ENCODE measurements around the gene DISC1. TPM values are rescaled to one million over a fixed set of nuclear protein-coding genes. Genes with fewer than 3 reads are reported as not detected.

DISC1 gene
- total and polyA plus RNA-seq, 2 of the 13 experiments (the other 11 are each of a cell fraction or from before 2014, with no cell fraction given) = 4.2 to 4.6 TPM

- ATAC-seq (no peak), FAIRE-seq (no peak), DNase-seq (ENCODE audit: low spot score) (no peak)
- BruUV-seq (replicated peaks) = no TSS peak
- Histone ChIP-seq H3K9ac (ENCODE audit: insufficient read depth, low read depth, low read length) (no peak overlapping the region), H3K4me2 (ENCODE audit: low read depth, low read length) (no peak overlapping the region), H2AFZ (ENCODE audit: low read length) (no peak overlapping the region), H3K79me2 (ENCODE audit: insufficient read depth, low read length) (no peaks in the 10 kb centered on the region), H3K4me1 (ENCODE audit: insufficient read depth, low read length) (no peaks in the 10 kb centered on the region), H4K20me1 (ENCODE audit: insufficient read depth, low read length) (no peaks in the 10 kb centered on the region), H3K27ac (ENCODE audit: extremely low read length, insufficient read depth, low read length) (no peak overlapping the region), H3K27me3 (ENCODE audit: control insufficient read depth in 1 of 2, insufficient read depth in 2 of 2, low read length in 2 of 2) (no peaks in the 10 kb centered on the region; a peak in 1 of 5 replicates), H3K9me3 (ENCODE audit: low read length) (no peaks in the 10 kb centered on the region), H3K4me3 (replicated peaks in 1 of 3; ENCODE audit: insufficient read depth in 1 of 3, low read depth in 2 of 3, low read length in 3 of 3) (no peak overlapping the region), H3K36me3 (replicated peaks in 1 of 2; ENCODE audit: control insufficient read depth in 1 of 2, insufficient read depth in 2 of 2, low read length in 2 of 2) (no peaks in the 10 kb centered on the region)
- no peak for TF ChIP-seq NFAT5 (CRISPR knock-in tag; IDR thresholded peaks at IDR 0.05)
- intact Hi-C loops (cut with micrococcal nuclease; ENCODE audit: unreplicated experiment) (no loop called here), in situ Hi-C loops (cut with HindIII; ENCODE audit: extremely low pct_ligation_motif_present, low pct_unique_long_range_greater_than_20kb) (no loop called here)
- ChIA-PET CTCF (ENCODE audit: low intra/inter-chr PET ratio, low total read pairs) (no interaction called here), POLR2A (no interaction called here)
- 96% methylated on average over 4 of the region's 4 CpGs for WGBS (ENCODE audit: low lambda C conversion rate)
Observed at GRCh38 chr1:231890791-231891190, 264.2 kb downstream of the DISC1 start.

- no peaks in the 10 kb centered on the region for H3K9me3 ChIP-seq (ENCODE audit: low read length)
- no TSS peak for BruUV-seq (replicated peaks)
- H3K9ac ChIP-seq (ENCODE audit: insufficient read depth, low read depth, low read length) = no peak overlapping the region
- no peaks in the 10 kb centered on the region for H3K36me3 ChIP-seq (replicated peaks in 1 of 2; ENCODE audit: control insufficient read depth in 1 of 2, insufficient read depth in 2 of 2, low read length in 2 of 2)
- H3K27me3 ChIP-seq (ENCODE audit: control insufficient read depth in 1 of 2, insufficient read depth in 2 of 2, low read length in 2 of 2) = no peaks in the 10 kb centered on the region; a peak in 1 of 5 replicates
- no peak overlapping the region for H2AFZ ChIP-seq (ENCODE audit: low read length)
- 80% methylated on average over 7 of the region's 7 CpGs for WGBS (ENCODE audit: low lambda C conversion rate)
- H3K4me3 ChIP-seq (replicated peaks in 1 of 3; ENCODE audit: insufficient read depth in 1 of 3, low read depth in 2 of 3, low read length in 3 of 3) = no peak overlapping the region
- ChIA-PET POLR2A (no interaction called here), CTCF (ENCODE audit: low intra/inter-chr PET ratio, low total read pairs) (no interaction called here)
- no peaks in the 10 kb centered on the region for H4K20me1 ChIP-seq (ENCODE audit: insufficient read depth, low read length)
- no peak overlapping the region for H3K4me2 ChIP-seq (ENCODE audit: low read depth, low read length)
- no peaks in the 10 kb centered on the region for H3K4me1 ChIP-seq (ENCODE audit: insufficient read depth, low read length)
- in situ Hi-C loops (cut with HindIII; ENCODE audit: extremely low pct_ligation_motif_present, low pct_unique_long_range_greater_than_20kb) = no loop called here
- FAIRE-seq (no peak), ATAC-seq (no peak), DNase-seq (ENCODE audit: low spot score) (no peak)
- TF ChIP-seq ZBTB46 (CRISPR knock-in tag; IDR thresholded peaks at IDR 0.05; ENCODE audit: borderline replicate concordance) (no peak), GPBP1L1 (CRISPR knock-in tag; IDR thresholded peaks at IDR 0.05) (no peak), RFXANK (CRISPR knock-in tag; IDR thresholded peaks at IDR 0.05) (no peak), ZNF576 (CRISPR knock-in tag; IDR thresholded peaks at IDR 0.05) (no peak), NR2F6 (IDR thresholded peaks at IDR 0.05) (no peak), NR2F6 (CRISPR knock-in tag; IDR thresholded peaks at IDR 0.05) (no peak)
- no peak overlapping the region for H3K27ac ChIP-seq (ENCODE audit: extremely low read length, insufficient read depth, low read length)
- no peaks in the 10 kb centered on the region for H3K79me2 ChIP-seq (ENCODE audit: insufficient read depth, low read length)
- intact Hi-C loops (cut with micrococcal nuclease; ENCODE audit: unreplicated experiment) = no loop called here
Observed at GRCh38 chr1:231893400-231894102, 267.0 kb downstream of the DISC1 start.
